Measurements from ENCODE around the gene PTBP3.
A peak's percentile ranks its signal among the peaks of the same experiment; 100 is the strongest.

PTBP3 gene

DNA sequence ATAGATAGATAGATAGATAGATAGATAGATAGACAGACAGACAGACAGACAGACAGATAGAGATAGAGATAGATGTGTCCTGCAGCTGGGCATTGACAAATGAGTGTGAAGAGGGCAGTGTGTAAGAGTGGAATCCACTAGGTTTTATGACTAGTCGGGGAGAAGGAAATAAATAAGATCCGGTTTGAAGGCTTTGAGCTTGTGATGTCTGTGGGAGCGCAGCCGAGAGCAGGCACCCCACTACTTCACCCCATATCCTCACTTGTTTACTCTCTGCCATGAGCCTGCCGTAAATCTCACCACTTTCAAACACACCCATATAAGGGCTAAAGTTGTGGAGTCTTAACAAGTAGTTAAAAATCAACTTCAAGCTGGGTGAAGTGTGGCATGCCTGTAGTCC, 156.9 kb downstream of the PTBP3 start:
- H3K27me3 ChIP-seq (ENCODE audit: insufficient read depth, low read length), result no peaks in the 10 kb centered on the region
- no peak overlapping the region for H3K4me2 ChIP-seq (ENCODE audit: low read length)

GRCh38 chr9:112175796-112176315, 157.6 kb downstream of the PTBP3 start:
- Histone ChIP-seq H3K36me3 (ENCODE audit: insufficient read depth, low read length) (no peaks in the 10 kb centered on the region), H3K4me3 (ENCODE audit: low read depth, low read length, poor library complexity, severe bottlenecking) (peak overlapping the region; percentile 68), H3K27ac (ENCODE audit: low read depth, low read length, poor library complexity, severe bottlenecking) (no peak overlapping the region), H3K9ac (ENCODE audit: low read length) (peak overlapping the region; percentile 74; the same call in 1 of the 2 replicates), H4K20me1 (ENCODE audit: insufficient read depth, low read length) (no peaks in the 10 kb centered on the region), H3K4me1 (ENCODE audit: insufficient read depth, low read length, severe bottlenecking) (peaks cover 24% of the 10 kb centered on the region), H3K27me3 (ENCODE audit: insufficient read depth, low read length) (no peaks in the 10 kb centered on the region), H3K9me2 (ENCODE audit: low read depth, low read length) (no peaks in the 10 kb centered on the region), H2AFZ (ENCODE audit: low read length) (no peak overlapping the region), H3F3A (ENCODE audit: insufficient read depth, low read length) (no peaks in the 10 kb centered on the region), H3K79me2 (ENCODE audit: insufficient read depth, low read length) (no peaks in the 10 kb centered on the region), H3K4me2 (ENCODE audit: low read length) (peak overlapping the region; percentile 85), H3K9me3 (ENCODE audit: low read length) (no peaks in the 10 kb centered on the region)
- TF ChIP-seq, protein P1, sequence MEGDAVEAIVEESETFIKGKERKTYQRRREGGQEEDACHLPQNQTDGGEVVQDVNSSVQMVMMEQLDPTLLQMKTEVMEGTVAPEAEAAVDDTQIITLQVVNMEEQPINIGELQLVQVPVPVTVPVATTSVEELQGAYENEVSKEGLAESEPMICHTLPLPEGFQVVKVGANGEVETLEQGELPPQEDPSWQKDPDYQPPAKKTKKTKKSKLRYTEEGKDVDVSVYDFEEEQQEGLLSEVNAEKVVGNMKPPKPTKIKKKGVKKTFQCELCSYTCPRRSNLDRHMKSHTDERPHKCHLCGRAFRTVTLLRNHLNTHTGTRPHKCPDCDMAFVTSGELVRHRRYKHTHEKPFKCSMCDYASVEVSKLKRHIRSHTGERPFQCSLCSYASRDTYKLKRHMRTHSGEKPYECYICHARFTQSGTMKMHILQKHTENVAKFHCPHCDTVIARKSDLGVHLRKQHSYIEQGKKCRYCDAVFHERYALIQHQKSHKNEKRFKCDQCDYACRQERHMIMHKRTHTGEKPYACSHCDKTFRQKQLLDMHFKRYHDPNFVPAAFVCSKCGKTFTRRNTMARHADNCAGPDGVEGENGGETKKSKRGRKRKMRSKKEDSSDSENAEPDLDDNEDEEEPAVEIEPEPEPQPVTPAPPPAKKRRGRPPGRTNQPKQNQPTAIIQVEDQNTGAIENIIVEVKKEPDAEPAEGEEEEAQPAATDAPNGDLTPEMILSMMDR (IDR thresholded peaks at IDR 0.05; ENCODE audit: low read length), result no peak
- no peak for TF ChIP-seq EZH2 (IDR thresholded peaks at IDR 0.05; ENCODE audit: borderline replicate concordance, low read length)

More for the DNA sequence above, 156.9 kb downstream of the PTBP3 start:
- Histone ChIP-seq H4K20me1 (ENCODE audit: insufficient read depth, low read length) (no peaks in the 10 kb centered on the region), H3K9me3 (ENCODE audit: low read length) (no peaks in the 10 kb centered on the region), H3K79me2 (ENCODE audit: insufficient read depth, low read length) (no peaks in the 10 kb centered on the region), H3K4me1 (ENCODE audit: insufficient read depth, low read length, severe bottlenecking) (peaks cover 25% of the 10 kb centered on the region), H3K4me3 (ENCODE audit: low read depth, low read length, poor library complexity, severe bottlenecking) (no peak overlapping the region), H3K27ac (ENCODE audit: low read depth, low read length, poor library complexity, severe bottlenecking) (no peak overlapping the region), H3K36me3 (ENCODE audit: insufficient read depth, low read length) (no peaks in the 10 kb centered on the region), H2AFZ (ENCODE audit: low read length) (no peak overlapping the region), H3K9ac (ENCODE audit: low read length) (no peak overlapping the region), H3K9me2 (ENCODE audit: low read depth, low read length) (no peaks in the 10 kb centered on the region), H3F3A (ENCODE audit: insufficient read depth, low read length) (no peaks in the 10 kb centered on the region)
- TF ChIP-seq, protein P1 (IDR thresholded peaks at IDR 0.05; ENCODE audit: low read length), result no peak
- TF ChIP-seq EZH2 (IDR thresholded peaks at IDR 0.05; ENCODE audit: borderline replicate concordance, low read length), result no peak

DNA sequence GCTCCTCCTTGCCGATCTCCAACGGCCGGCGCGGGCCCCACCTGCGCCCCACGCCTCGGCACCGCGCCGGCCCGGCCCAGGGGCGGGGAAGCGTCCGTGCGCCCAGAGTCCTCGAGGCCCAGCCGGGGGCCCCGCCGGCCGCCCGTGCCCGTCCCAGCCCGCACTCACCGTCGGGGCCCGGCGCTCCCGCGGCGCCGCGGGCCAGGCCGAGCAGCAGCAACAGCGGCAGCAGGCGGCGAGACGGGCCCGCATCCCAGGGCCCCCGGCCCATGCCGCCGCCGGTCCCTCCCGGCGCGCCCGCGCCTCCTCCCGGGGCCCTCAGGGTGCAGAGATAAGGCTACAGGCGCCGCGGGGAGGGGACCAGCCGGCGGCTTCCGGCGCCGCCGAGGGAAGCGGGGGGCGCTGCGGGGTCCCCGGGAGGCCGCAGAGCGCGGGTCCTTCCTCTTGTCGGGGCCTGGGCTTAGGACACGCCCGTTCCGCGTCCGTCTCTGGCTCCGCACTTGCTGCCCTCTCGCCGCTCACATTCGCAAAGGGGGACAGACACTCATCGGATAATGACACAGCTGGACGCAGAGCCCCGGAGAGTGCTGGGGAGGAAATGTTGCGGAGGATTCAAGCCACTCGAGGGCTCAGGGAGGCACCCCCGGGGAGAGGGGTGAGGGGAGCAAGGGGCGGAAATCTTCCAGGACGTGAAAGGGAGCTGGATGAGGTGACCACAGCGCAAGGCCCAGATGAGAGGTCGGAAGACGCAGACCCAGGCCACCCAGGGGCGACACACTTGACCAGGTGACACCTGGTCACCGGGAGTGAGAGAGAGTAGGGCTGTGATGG, 158.2 kb downstream of the PTBP3 start, which contains the start of gene SUSD1:
Gene SUSD1, minus strand, starts transcription at position 333 of the 831 bp plus-strand sequence. Its CDS starts 62 bp downstream, at position 271.
- H3K27ac ChIP-seq (ENCODE audit: low read depth, low read length, poor library complexity, severe bottlenecking), result peak within 1 kb of the TSS; percentile 23
- no peaks in the 10 kb centered on the region for H4K20me1 ChIP-seq (ENCODE audit: insufficient read depth, low read length)
- H3K36me3 ChIP-seq (ENCODE audit: insufficient read depth, low read length), result no peaks in the 10 kb centered on the region
- no peaks in the 10 kb centered on the region for H3K27me3 ChIP-seq (ENCODE audit: insufficient read depth, low read length)
- peak within 1 kb of the TSS; percentile 74 for H3K9ac ChIP-seq (ENCODE audit: low read length)
- TF ChIP-seq, protein P1 (IDR thresholded peaks at IDR 0.05; ENCODE audit: low read length), result no peak
- TF ChIP-seq EZH2 (IDR thresholded peaks at IDR 0.05; ENCODE audit: borderline replicate concordance, low read length), result no peak
- H3K9me3 ChIP-seq (ENCODE audit: low read length), result no peaks in the 10 kb centered on the region
- H2AFZ ChIP-seq (ENCODE audit: low read length), result 0 out of 2 replicates have a peak within 1 kb of the TSS, but pooled peaks have one; percentile 7
- peaks cover 19% of the 10 kb centered on the region for H3K4me1 ChIP-seq (ENCODE audit: insufficient read depth, low read length, severe bottlenecking)
- no peaks in the 10 kb centered on the region for H3F3A ChIP-seq (ENCODE audit: insufficient read depth, low read length)
- no peaks in the 10 kb centered on the region for H3K9me2 ChIP-seq (ENCODE audit: low read depth, low read length)
- H3K4me2 ChIP-seq (ENCODE audit: low read length), result peak within 1 kb of the TSS; percentile 85
- H3K4me3 ChIP-seq (ENCODE audit: low read depth, low read length, poor library complexity, severe bottlenecking), result peak within 1 kb of the TSS; percentile 68
- H3K79me2 ChIP-seq (ENCODE audit: insufficient read depth, low read length), result no peaks in the 10 kb centered on the region
